SK-N-SH treated with all-trans-retinoic acid at 6 μM for 48 hours (cell line): ENCODE results near the gene CDC23.

Source experiments
- ATAC-seq: fragments of 200-7000 bp; cut with Tn5 transposase; 3 replicates; pipeline ENCODE4 v1.9.1; 2020; ENCODE audit warnings: mild to moderate bottlenecking, moderate library complexity
- ARNTL ChIP-seq: fragments of 450-650 bp; formaldehyde crosslinking; IDR thresholded peaks from 2 replicates; pipeline ENCODE4 v1.5.0; 2020; ENCODE audit warnings: low read depth, mild to moderate bottlenecking, moderate library complexity, borderline replicate concordance
- BACH2 ChIP-seq: fragments of 250-450 bp; sonication (Bioruptor Pico); IDR thresholded peaks from 2 replicates; pipeline ENCODE4 v1.9.0; 2021; ENCODE audit warnings: mild to moderate bottlenecking, borderline replicate concordance
- CREB5 ChIP-seq: fragments of 250-450 bp; sonication (Bioruptor Pico); IDR thresholded peaks from 2 replicates; pipeline ENCODE4 v1.5.1; 2020; ENCODE audit warnings: low read depth, mild to moderate bottlenecking, moderate library complexity
- GLIS3 ChIP-seq: fragments of 250-450 bp; sonication (Bioruptor Pico); IDR thresholded peaks from 2 replicates; pipeline ENCODE4 v1.5.0; 2020; ENCODE audit warnings: mild to moderate bottlenecking, moderate library complexity
- PPARA ChIP-seq: fragments of 250-450 bp; sonication (Bioruptor Pico); IDR thresholded peaks from 2 replicates; pipeline ENCODE4 v1.5.0; 2020; ENCODE audit warnings: mild to moderate bottlenecking, borderline replicate concordance
- RARB ChIP-seq: fragments of 250-450 bp; sonication (Bioruptor Pico); IDR thresholded peaks from 2 replicates; pipeline ENCODE4 v1.8.0; 2021; ENCODE audit warnings: mild to moderate bottlenecking, moderate library complexity
- TCF4 ChIP-seq: fragments of 250-450 bp; sonication (Bioruptor Pico); IDR thresholded peaks from 2 replicates; pipeline ENCODE4 v1.8.0; 2021; ENCODE audit warnings: mild to moderate bottlenecking, moderate library complexity, borderline replicate concordance
- TOX ChIP-seq: fragments of 250-450 bp; sonication (Bioruptor Pico); IDR thresholded peaks from 2 replicates; pipeline ENCODE4 v1.8.0; 2021; ENCODE audit warnings: mild to moderate bottlenecking, moderate library complexity, borderline replicate concordance
- ZC3H10 ChIP-seq: fragments of 250-450 bp; sonication (Bioruptor Pico); IDR thresholded peaks from 2 replicates; pipeline ENCODE4 v1.5.1; 2021; ENCODE audit warnings: mild to moderate bottlenecking, moderate library complexity
- ZFP30 ChIP-seq: fragments of 450-650 bp; formaldehyde crosslinking; IDR thresholded peaks from 2 replicates; pipeline ENCODE4 v1.5.0; 2022; ENCODE audit warnings: mild to moderate bottlenecking, moderate library complexity
- ZNF565 ChIP-seq: fragments of 450-650 bp; formaldehyde crosslinking; conservative IDR thresholded peaks from 2 replicates; pipeline ENCODE4 v1.5.0; 2020; ENCODE audit warnings: low read depth, mild to moderate bottlenecking, moderate library complexity
- ZNF70 ChIP-seq: fragments of 450-650 bp; formaldehyde crosslinking; IDR thresholded peaks from 2 replicates; pipeline ENCODE4 v1.5.0; 2020; ENCODE audit warnings: mild to moderate bottlenecking, moderate library complexity
- ZNF8 ChIP-seq: fragments of 450-650 bp; formaldehyde crosslinking; IDR thresholded peaks from 2 replicates; pipeline ENCODE4 v1.5.0; 2020; ENCODE audit warnings: mild to moderate bottlenecking, moderate library complexity
- TF ChIP-seq, protein P1 (sequence below): fragments of 250-450 bp; sonication (Bioruptor Pico); IDR thresholded peaks from 2 replicates; pipeline ENCODE4 v1.8.0; 2021; ENCODE audit warnings: low read depth, mild to moderate bottlenecking, moderate library complexity, borderline replicate concordance
- TF ChIP-seq, protein P2 (sequence below): fragments of 250-450 bp; sonication (Bioruptor Pico); IDR thresholded peaks from 2 replicates; pipeline ENCODE4 v1.5.1; 2021; ENCODE audit warnings: mild to moderate bottlenecking, moderate library complexity
- TF ChIP-seq, protein P3 (sequence below): fragments of 250-450 bp; sonication (Bioruptor Pico); IDR thresholded peaks from 2 replicates; pipeline ENCODE4 v1.5.0; 2020; ENCODE audit warnings: mild to moderate bottlenecking, moderate library complexity
- TF ChIP-seq, protein P4 (sequence below): fragments of 250-450 bp; sonication (Bioruptor Pico); IDR thresholded peaks from 2 replicates; pipeline ENCODE4 v1.8.0; 2020; ENCODE audit warnings: mild to moderate bottlenecking, moderate library complexity, borderline replicate concordance

Gene CDC23

GRCh38 chr5:138230261-138230660 is 17.1 kb upstream of the CDC23 start (continued):
- TF ChIP-seq, protein P1, sequence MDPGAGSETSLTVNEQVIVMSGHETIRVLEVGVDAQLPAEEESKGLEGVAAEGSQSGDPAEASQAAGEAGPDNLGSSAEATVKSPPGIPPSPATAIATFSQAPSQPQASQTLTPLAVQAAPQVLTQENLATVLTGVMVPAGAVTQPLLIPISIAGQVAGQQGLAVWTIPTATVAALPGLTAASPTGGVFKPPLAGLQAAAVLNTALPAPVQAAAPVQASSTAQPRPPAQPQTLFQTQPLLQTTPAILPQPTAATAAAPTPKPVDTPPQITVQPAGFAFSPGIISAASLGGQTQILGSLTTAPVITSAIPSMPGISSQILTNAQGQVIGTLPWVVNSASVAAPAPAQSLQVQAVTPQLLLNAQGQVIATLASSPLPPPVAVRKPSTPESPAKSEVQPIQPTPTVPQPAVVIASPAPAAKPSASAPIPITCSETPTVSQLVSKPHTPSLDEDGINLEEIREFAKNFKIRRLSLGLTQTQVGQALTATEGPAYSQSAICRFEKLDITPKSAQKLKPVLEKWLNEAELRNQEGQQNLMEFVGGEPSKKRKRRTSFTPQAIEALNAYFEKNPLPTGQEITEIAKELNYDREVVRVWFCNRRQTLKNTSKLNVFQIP (CRISPR knock-in tag) = no peak
- TF ChIP-seq TCF4 (CRISPR knock-in tag) = peak; percentile 51
- TF ChIP-seq ZC3H10 (CRISPR knock-in tag) = no peak
- no peak for TF ChIP-seq CREB5 (CRISPR knock-in tag)
- TF ChIP-seq PPARA (CRISPR knock-in tag) = no peak
- no peak for TF ChIP-seq TOX (CRISPR knock-in tag)
- TF ChIP-seq ZFP30 (CRISPR knock-in tag) = no peak
- no peak for TF ChIP-seq RARB (CRISPR knock-in tag)

GRCh38 chr5:138229387-138229786 is 16.3 kb upstream of the CDC23 start:
- ATAC-seq = no peak
- TF ChIP-seq ZC3H10 (CRISPR knock-in tag) (no peak), ZNF565 (CRISPR knock-in tag) (no peak), BACH2 (CRISPR knock-in tag) (no peak), GLIS3 (CRISPR knock-in tag) (no peak), RARB (CRISPR knock-in tag) (no peak), ZNF8 (CRISPR knock-in tag) (no peak), CREB5 (CRISPR knock-in tag) (no peak), ZNF70 (CRISPR knock-in tag) (no peak), ARNTL (CRISPR knock-in tag) (no peak), TCF4 (CRISPR knock-in tag) (no peak), ZFP30 (CRISPR knock-in tag) (no peak)
- TF ChIP-seq, protein P2, sequence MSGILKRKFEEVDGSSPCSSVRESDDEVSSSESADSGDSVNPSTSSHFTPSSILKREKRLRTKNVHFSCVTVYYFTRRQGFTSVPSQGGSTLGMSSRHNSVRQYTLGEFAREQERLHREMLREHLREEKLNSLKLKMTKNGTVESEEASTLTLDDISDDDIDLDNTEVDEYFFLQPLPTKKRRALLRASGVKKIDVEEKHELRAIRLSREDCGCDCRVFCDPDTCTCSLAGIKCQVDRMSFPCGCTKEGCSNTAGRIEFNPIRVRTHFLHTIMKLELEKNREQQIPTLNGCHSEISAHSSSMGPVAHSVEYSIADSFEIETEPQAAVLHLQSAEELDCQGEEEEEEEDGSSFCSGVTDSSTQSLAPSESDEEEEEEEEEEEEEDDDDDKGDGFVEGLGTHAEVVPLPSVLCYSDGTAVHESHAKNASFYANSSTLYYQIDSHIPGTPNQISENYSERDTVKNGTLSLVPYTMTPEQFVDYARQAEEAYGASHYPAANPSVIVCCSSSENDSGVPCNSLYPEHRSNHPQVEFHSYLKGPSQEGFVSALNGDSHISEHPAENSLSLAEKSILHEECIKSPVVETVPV = no peak
- TF ChIP-seq, protein P3, sequence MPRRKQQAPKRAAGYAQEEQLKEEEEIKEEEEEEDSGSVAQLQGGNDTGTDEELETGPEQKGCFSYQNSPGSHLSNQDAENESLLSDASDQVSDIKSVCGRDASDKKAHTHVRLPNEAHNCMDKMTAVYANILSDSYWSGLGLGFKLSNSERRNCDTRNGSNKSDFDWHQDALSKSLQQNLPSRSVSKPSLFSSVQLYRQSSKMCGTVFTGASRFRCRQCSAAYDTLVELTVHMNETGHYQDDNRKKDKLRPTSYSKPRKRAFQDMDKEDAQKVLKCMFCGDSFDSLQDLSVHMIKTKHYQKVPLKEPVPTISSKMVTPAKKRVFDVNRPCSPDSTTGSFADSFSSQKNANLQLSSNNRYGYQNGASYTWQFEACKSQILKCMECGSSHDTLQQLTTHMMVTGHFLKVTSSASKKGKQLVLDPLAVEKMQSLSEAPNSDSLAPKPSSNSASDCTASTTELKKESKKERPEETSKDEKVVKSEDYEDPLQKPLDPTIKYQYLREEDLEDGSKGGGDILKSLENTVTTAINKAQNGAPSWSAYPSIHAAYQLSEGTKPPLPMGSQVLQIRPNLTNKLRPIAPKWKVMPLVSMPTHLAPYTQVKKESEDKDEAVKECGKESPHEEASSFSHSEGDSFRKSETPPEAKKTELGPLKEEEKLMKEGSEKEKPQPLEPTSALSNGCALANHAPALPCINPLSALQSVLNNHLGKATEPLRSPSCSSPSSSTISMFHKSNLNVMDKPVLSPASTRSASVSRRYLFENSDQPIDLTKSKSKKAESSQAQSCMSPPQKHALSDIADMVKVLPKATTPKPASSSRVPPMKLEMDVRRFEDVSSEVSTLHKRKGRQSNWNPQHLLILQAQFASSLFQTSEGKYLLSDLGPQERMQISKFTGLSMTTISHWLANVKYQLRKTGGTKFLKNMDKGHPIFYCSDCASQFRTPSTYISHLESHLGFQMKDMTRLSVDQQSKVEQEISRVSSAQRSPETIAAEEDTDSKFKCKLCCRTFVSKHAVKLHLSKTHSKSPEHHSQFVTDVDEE = no peak
- TF ChIP-seq, protein P4, sequence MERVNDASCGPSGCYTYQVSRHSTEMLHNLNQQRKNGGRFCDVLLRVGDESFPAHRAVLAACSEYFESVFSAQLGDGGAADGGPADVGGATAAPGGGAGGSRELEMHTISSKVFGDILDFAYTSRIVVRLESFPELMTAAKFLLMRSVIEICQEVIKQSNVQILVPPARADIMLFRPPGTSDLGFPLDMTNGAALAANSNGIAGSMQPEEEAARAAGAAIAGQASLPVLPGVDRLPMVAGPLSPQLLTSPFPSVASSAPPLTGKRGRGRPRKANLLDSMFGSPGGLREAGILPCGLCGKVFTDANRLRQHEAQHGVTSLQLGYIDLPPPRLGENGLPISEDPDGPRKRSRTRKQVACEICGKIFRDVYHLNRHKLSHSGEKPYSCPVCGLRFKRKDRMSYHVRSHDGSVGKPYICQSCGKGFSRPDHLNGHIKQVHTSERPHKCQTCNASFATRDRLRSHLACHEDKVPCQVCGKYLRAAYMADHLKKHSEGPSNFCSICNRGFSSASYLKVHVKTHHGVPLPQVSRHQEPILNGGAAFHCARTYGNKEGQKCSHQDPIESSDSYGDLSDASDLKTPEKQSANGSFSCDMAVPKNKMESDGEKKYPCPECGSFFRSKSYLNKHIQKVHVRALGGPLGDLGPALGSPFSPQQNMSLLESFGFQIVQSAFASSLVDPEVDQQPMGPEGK (CRISPR knock-in tag) = no peak
- TF ChIP-seq, protein P1 (CRISPR knock-in tag) = no peak
